Tibial nerve (tissue), 3 donors: ENCODE data around the gene PHF2.

ENCODE experiments used
- CTCF ChIP-seq, 5 experiments: fragments of 200-600 bp in 3 of 5; fragments of 450-650 bp in 2 of 5; sonication (generic) in 3 of 5; IDR thresholded peaks; one replicate each; pipeline ENCODE4 v1.5.1; 2016 to 2019; ENCODE audit warnings: antibody characterized with exemption in 5 of 5, mild to moderate bottlenecking in 3 of 5, moderate library complexity in 2 of 5
- POLR2A ChIP-seq, 2 donors: fragments of 450-650 bp; IDR thresholded peaks; one replicate each; pipeline ENCODE4 v1.6.1; 2017; ENCODE audit warnings: antibody characterized with exemption in 2 of 2, mild to moderate bottlenecking in 2 of 2, moderate library complexity in 2 of 2

- no peak for TF ChIP-seq CTCF (IDR thresholded peaks at IDR 0.05)
- no peak for TF ChIP-seq POLR2A (IDR thresholded peaks at IDR 0.05)
Measured at GRCh38 chr9:93670208-93671019, 94.0 kb downstream of the PHF2 start.
